Measurements from ENCODE around the gene MAP3K6. TPM values are rescaled to one million over a fixed set of nuclear protein-coding genes. Genes with fewer than 3 reads are reported as not detected.
A peak's percentile ranks its signal among the peaks of the same experiment; 100 is the strongest.

MAP3K6 gene
- total RNA-seq, 1 experiment from 2014 or later = 7.7 TPM

DNA sequence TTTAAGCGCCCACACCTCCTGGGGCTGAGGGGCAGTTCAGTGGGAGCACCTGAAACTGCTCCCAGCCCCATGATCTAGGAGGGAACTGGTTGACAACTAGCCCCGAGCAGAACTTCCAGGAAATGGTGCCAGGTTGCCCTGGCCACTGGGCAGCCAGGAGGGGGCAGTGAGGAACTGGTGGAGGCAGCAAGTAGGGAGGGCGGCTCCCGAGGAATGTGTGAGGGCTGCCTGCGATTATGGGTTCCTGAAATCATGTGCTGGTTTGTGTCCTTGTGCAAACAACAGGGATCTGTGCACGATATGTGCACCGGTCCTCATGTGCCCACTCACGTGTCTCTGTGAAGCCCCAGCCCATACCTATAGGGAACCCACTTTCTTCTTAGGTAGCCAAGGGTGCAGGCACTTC is 35.6 kb upstream of the MAP3K6 start:
- DNase-seq = peak; percentile 81
- Histone ChIP-seq H3K9ac (ENCODE audit: extremely low read depth, insufficient read length, low read length) (no peak overlapping the region), H2BK15ac (ENCODE audit: low read depth, low read length) (no peak overlapping the region), H3K9me3 (ENCODE audit: control insufficient read depth, low read depth, low read length) (no peaks in the 10 kb centered on the region), H3K79me2 (ENCODE audit: insufficient read depth, low read length) (no peaks in the 10 kb centered on the region), H2AK5ac (ENCODE audit: insufficient read length, low read length) (no peak overlapping the region), H3K4me2 (ENCODE audit: insufficient read depth, insufficient read length, low read length) (no peak overlapping the region), H4K5ac (ENCODE audit: insufficient read length, low read depth, low read length) (no peak overlapping the region), H3K14ac (ENCODE audit: insufficient read depth, low read length) (no peak overlapping the region), H2BK12ac (ENCODE audit: insufficient read length, low read depth, low read length) (no peak overlapping the region), H3T11ph (ENCODE audit: low read length) (no peak overlapping the region), H2BK120ac (ENCODE audit: low read depth, low read length, poor library complexity, severe bottlenecking) (no peak overlapping the region), H3K56ac (ENCODE audit: insufficient read length, low read depth, low read length) (no peak overlapping the region), H3K4me1 (ENCODE audit: insufficient read depth, low read length) (no peaks in the 10 kb centered on the region), H3K23me2 (ENCODE audit: insufficient read length, low read depth, low read length, poor library complexity, severe bottlenecking) (no peaks in the 10 kb centered on the region), H3K23ac (ENCODE audit: insufficient read length, low read depth, low read length) (no peak overlapping the region), H2BK5ac (ENCODE audit: insufficient read length, low read length) (no peak overlapping the region), H3K27me3 (ENCODE audit: insufficient read depth, low read length) (no peaks in the 10 kb centered on the region), H3K27ac (ENCODE audit: insufficient read length, low read depth, low read length) (no peak overlapping the region), H4K91ac (ENCODE audit: insufficient read length, low read depth, low read length) (no peak overlapping the region), H4K8ac (replicated peaks; ENCODE audit: insufficient read length, low read depth, low read length) (no peak overlapping the region), H3K18ac (ENCODE audit: insufficient read length, low read depth, low read length) (no peak overlapping the region), H2AFZ (ENCODE audit: low read length) (no peak overlapping the region), H4K20me1 (ENCODE audit: control insufficient read depth, insufficient read depth, insufficient read length) (no peaks in the 10 kb centered on the region), H3K4ac (ENCODE audit: low read depth, low read length) (no peak overlapping the region), H2BK20ac (ENCODE audit: low read depth, low read length, poor library complexity, severe bottlenecking) (no peak overlapping the region), H3K79me1 (ENCODE audit: insufficient read depth, low read depth, low read length, poor library complexity, severe bottlenecking) (no peaks in the 10 kb centered on the region)
- H3K36me3 Mint-ChIP-seq (ENCODE audit: insufficient read depth in 1 of 3, low read depth in 3 of 3) = peaks cover 2 to 3% (median 3%) of the 10 kb centered on the region in 3 experiments; a peak in 6 of 7 replicates
- WGBS (ENCODE audit: extremely low coverage, insufficient read length, low lambda C conversion rate) = no CpG with 5 or more reads among the region's 8 CpGs
- H3K27ac Mint-ChIP-seq = peak overlapping the region in 2 of 3 experiments; percentile 40 to 83; a peak in 2 of 7 replicates
- no peaks in the 10 kb centered on the region; the same call in 1 of the 2 replicates for H3K27me3 Mint-ChIP-seq (ENCODE audit: low read depth)
- TF ChIP-seq, protein P1, sequence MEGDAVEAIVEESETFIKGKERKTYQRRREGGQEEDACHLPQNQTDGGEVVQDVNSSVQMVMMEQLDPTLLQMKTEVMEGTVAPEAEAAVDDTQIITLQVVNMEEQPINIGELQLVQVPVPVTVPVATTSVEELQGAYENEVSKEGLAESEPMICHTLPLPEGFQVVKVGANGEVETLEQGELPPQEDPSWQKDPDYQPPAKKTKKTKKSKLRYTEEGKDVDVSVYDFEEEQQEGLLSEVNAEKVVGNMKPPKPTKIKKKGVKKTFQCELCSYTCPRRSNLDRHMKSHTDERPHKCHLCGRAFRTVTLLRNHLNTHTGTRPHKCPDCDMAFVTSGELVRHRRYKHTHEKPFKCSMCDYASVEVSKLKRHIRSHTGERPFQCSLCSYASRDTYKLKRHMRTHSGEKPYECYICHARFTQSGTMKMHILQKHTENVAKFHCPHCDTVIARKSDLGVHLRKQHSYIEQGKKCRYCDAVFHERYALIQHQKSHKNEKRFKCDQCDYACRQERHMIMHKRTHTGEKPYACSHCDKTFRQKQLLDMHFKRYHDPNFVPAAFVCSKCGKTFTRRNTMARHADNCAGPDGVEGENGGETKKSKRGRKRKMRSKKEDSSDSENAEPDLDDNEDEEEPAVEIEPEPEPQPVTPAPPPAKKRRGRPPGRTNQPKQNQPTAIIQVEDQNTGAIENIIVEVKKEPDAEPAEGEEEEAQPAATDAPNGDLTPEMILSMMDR (conservative IDR thresholded peaks at IDR 0.05) = peak; percentile 63
- H3K4me3 Mint-ChIP-seq = no peak overlapping the region
- H3K9me3 Mint-ChIP-seq = no peaks in the 10 kb centered on the region
- peaks cover 51 to 78% of the 10 kb centered on the region in 2 experiments for H3K4me1 Mint-ChIP-seq

Measured in H9 (cell line).